ENCODE data around the gene ACSL1.
"Not testable (repeated sequence)": the region's sequence is repeated elsewhere in the genome, so short reads cannot be mapped to it uniquely, and the experiment has no call there.

The ACSL1 gene

DNA sequence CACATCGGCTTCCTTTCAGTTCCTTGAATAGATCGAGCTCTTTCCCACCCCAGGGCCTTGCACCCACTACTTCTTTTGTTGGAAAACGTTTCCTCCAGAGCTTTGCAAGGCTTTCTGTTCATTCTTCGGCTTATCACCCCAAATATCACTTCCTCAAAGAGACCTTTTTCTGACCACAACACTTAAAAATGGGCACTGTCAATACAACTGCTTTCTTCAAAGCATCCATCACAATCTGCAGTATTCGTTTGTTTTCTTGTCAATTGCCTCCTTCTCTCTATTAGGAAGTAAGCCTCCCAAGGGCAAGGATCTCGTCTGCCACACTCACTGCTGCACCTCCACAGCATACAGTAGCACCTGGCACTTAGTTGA is 74.2 kb downstream of the ACSL1 start:
- DNase-seq (ENCODE audit: low spot score): no peak

DNA sequence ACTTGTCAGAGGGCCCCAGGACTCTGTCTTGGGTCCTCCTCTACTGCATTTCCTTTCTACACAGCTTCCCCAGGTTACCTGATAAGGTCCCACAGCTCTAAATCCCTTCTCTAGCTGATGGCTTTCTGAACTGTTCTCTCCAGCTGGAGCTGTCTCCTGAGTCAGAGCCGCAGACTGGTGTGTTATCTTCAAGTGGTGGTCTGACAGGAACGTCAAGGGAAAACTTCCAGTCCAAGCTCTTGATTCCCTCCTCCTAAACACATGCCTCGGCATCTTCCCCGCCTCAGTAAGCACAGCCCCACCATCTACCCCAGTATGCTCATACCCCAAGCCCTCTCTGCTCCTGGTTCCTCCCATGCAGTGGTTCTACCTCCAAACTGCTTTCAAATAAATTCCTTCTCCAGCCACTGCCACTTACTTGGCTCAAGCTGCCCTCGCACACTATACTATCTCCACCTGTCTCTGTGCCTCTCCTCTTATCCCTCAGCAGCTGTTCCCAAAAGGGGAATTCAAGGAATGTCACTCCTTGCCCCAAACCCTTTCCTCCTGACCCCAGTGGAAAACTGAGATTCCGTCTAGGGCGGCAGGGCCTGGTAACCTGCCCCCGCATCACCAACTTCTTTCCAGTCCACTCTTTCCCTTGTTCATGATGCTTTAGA is 74.7 kb downstream of the ACSL1 start:
- DNase-seq (ENCODE audit: low spot score): no peak

DNA sequence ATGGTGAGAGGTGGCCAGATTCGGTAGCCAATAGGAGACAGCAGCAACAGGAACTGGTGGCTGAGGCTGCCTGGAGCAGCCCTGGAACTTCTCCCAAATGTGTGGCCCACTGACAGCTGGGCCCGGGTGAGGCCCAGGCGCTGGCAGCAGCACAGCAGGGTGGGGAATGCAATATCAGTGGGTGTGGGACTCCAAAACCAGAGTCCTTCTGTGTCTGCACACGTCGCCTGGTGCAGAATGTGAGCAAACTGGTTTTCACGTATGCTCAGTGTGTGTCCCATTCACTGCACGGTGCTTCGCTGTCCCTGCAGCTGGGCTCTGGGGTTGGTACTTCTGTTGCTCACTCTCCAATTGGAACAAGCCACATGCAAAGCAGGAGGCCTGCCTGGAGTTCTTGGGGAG is 77.5 kb downstream of the ACSL1 start:
- DNase-seq (ENCODE audit: low spot score): no peak

DNA sequence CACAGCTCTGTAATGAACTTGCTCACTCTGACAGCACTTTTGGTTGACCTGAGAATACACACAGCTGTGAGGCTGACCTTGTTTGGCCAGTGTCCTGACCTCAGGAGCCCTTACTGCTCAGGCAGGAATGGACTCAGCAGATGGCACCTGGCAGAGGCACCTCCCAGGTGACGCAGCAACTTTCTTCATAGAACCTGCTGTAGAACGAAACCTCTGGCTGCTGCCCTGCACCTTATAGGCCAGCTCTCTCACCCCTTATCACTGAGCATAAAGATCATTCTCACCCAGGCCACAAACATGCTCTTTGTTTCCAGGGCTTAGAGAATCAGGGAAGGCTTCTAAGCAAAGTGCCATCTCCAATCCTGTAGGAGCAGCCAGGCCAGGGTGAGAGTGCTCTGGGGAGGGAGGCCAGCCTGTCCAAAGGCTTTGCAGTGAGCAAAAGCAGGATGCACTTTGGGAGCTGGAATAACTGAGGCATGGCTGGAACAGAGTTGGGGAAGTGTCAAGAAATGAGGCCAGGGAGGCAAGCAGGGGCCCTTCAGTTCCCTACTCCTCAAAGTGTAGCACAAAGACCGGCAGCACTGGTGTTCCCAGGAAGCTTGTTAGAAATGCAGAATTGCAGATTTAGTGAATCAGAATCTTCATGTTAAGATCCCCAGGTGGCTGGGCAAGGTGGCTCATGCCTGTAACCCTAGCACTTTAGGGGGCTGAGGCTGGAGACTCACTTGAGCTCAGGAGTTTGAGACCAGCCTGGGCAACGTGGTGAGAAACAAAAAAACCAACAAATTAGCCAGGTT is 78.5 kb downstream of the ACSL1 start:
- DNase-seq (ENCODE audit: low spot score): no peak

DNA sequence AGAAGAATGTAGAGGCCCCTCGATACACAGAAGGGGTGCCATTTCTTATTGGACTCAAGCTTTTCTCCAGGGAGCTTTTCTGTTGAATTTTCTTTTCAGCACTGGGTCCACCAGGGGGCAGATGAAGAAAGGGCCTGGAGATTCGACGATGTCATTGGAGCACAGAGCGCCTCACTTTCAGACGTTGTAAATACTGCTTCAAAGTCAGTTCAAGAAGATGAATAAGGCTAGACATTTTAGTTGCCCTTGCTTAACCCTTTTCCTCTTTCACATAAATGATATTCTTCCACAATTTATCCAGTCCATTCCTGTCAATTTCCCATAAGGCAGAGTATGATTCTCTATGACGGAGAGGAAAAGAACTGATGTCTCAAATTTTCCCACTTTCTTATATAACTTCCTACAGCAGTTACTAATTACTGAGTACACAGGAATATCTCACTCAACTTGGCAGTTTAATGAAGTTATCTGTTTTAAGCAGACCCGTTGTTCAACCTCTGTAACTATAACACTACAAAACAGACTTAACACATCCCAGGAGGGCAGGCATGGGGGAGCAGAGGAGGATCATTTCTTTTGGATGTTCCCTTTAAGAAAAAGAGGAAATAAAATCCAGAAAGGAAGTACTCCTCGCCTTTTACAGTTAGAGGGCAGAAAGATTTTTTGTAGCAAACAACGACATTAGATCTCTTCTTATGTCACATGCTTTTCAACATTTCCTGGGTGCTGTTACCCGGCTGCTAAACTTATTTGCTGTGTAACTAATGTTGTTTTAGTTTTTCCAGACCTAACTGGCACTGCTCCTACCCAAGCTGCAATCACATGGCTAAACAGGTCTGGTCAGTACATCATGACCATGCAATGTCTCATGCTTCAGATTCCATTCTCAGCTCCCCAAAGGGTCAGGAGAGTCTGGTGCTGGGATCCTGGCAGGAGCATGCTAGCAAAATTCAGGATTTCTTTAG is 79.7 kb downstream of the ACSL1 start:
- peak; percentile 33 for DNase-seq (ENCODE audit: low spot score)

DNA sequence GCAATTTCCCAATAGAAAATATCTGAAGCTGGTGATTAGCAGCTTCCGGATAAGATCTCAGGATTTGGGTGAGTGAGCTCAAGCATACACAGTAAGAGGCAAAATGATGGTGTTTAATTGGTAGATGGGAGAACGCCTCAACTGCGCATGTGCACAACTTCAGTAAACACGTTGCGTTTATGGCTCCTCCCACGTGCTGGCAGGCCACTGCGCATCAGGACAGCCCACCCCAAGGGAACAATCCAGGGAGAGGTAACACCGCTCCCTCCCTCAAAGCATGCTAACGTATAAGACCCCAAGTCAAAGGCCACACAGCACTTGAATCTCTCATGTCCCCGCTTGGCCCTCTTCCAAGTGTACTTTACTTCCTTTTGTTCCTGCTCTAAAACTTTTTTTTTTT is 81.5 kb downstream of the ACSL1 start:
- no peak for DNase-seq (ENCODE audit: low spot score)

DNA sequence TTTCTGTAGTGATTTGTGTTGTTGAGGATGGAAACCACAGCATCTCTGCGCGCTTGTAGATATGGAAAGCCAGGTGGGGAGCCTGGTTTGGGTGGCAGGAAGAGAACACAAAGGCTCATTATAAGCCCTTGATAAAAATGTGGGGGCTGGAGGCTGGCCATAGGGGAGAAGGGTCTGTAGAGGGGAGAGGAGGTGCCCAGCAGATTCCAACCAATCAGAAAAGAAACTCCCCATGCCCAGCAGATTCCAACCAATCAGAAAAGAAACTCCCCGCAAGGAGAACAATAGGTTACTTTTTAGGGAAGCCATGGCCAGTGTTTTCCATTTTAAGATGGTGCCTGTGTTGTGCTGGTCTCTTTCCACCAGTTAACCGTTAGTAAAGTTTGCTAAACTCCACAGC is 82.1 kb downstream of the ACSL1 start:
- no peak for DNase-seq (ENCODE audit: low spot score)

DNA sequence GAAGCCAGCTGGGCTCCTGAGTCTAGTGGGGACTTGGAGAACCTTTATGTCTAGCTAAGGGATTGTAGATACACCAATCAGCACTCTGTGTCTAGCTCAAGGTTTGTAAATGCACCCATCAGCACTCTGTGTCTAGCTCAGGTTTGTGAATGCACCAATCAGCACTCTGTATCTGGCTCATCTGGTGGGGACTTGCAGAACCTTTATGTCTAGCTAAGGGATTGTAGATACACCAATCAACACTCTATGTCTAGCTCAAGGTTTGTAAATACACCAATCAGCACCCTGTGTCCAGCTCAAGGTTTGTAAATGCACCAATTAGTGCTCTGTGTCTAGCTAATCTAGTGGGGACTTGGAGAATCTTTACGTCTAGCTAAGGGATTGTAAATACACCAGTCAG is 84.1 kb downstream of the ACSL1 start:
- DNase-seq (ENCODE audit: low spot score): not testable (repeated sequence)

DNA sequence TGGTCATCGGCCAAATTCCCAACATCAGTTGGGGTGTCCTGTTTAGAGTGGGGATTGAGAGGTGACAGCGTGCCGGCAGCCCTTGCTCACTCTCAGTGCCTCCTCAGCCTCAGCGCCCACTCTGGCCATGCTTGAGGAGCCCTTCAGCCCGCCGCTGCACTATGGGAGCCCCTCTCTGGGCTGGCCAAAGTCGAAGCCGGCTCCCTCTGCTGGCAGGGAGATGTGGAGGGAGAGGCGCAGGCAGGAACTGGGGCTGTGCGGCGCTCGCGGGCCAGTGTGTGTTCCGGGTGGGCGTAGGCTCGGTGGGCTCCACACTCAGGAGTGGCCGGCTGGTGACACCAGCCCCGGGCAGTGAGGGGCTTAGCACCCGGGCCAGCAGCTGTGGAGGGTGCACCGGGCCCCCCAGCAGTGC is 84.8 kb downstream of the ACSL1 start:
- DNase-seq (ENCODE audit: low spot score): no peak

DNA sequence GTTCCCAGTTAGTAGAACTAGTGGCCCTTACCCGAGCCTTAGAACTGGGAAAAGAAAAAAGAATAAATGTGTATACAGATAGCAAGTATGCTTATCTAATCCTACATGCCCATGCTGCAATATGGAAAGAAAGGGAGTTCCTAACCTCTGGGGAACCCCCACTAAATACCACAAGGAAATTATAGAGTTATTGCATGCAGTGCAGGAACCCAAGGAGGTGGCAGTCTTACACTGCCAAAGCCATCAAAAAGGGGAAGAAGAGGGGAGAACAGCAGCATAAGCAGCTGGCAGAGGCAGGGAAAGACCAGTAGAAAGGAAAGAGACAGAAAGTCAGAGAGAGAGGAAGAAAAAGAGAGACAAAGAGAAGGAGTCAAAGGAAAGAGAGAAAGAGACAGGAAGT is 86.2 kb downstream of the ACSL1 start:
- DNase-seq (ENCODE audit: low spot score): not testable (repeated sequence)

DNA sequence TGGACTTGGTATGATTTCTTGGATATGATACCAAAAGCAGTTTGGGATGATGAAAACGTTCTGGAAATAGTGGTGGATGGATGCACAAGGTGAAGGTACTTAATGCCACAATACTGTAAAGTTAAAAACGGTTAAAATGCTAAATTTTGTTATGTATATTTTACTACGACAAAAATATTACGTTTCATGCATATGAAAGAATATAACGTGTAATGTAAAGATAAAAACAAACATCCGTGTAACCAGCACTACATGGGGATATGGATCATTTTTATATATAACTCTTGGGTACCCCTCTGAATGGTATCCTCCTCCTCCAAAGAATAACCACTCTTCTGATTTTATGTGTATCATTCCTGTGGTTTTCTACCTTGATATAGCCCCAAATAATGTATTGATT is 91.0 kb downstream of the ACSL1 start:
- no peak for DNase-seq (ENCODE audit: low spot score)

DNA sequence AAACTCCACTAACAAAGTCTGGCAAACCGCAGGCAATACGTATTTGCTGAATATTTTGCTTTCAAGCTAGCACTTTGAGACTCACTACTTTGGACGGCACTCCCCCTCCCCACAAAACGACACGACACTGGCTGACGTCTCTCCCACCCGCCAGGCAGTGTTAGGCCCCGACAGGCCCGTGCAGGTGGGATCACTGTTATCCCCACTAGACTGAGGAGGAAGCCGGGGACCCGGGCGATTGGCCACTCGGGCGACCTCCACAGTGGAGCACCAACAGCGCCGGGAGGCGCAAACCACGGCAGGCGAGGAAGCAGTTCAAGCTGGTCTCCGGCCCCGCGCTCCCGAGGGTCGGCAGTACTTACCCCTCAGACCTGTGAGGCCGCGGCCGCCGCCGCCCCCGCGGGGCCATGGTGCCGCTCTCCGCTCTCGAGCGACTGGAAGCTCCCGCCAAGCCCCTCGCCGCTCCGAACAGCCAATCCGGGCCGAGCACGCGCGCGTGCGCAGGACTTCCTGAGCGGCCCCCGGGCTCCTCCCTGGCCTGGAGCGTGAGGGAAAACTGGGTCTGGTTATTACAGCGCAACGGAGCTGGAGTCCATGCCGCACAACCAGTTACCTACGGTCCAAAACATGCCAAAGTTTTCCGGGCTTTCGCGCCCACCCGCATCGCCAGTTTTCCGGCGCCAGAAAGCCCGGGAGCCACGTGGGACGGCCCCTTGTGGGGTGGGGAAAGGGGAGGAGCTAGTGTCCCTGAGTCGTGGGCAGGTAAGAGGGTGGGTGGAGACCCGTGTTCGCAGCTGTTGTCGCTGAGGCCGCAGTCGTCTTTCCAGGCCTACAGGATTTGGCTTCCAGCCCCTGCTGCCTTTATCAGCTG is 91.9 kb downstream of the ACSL1 start, which contains the start of gene CENPU:
Gene CENPU (minus strand): TSS at position 443 of the 871 bp plus-strand sequence. CDS start 34 bp downstream, at position 409.
- DNase-seq (ENCODE audit: low spot score): peak; percentile 73

DNA sequence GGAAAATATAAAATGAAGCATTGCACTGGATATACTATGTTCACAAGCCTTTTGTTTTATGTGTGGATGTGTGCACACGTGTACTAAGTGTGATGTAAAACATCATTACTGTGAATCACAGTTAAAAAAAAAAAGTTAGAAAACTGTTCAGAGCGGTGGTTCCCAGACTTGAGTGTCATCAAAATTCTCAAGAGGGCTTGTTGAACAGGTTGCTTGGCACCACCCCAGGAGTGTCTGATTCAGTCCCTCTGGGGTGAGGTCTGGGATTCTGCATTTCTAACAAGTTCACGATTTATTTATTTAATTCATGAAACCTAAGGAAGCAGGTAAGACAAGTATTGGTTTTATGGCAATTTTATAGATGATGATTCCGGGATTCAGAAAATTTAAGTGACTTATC is 93.6 kb downstream of the ACSL1 start:
- no peak for DNase-seq (ENCODE audit: low spot score)

DNA sequence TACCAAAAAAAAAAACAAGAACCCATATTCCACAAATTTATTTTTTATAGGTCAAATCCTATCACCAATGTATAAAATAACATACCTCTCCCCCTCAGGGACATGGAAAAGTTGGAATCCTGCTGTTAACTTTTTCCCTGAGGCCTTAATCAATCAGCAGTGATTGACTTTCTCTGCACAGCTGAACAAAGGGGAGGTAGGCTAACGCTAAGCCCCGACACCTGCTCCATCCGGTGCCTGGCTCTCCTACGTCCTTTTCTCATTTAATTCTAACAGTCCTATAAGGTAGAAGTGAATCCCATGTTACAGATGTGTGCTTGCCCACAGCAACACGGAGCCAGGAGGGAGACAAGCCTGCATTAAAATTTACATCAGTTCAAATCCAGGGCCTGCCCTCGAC is 94.7 kb downstream of the ACSL1 start:
- DNase-seq (ENCODE audit: low spot score): no peak

DNA sequence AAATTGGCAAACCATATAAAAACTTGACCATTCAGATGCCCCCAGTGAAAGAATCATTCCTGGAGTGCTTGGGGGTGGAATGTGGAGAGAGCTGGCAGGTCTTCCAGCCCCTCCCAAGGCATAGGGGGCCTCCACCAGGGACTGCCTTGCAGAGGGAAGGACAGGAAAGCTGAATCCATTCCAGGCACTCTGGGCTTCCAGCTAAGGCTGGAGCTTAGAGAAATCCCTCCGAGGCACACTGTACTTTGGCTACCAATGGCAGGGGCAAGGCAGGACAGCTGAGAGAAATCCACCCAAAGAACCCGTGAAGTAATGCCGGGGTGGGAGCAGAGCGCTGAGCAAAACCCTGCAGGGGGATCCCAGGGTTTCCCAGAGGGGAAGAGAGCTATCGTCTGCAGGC is 95.8 kb downstream of the ACSL1 start:
- no peak for DNase-seq (ENCODE audit: low spot score)

DNA sequence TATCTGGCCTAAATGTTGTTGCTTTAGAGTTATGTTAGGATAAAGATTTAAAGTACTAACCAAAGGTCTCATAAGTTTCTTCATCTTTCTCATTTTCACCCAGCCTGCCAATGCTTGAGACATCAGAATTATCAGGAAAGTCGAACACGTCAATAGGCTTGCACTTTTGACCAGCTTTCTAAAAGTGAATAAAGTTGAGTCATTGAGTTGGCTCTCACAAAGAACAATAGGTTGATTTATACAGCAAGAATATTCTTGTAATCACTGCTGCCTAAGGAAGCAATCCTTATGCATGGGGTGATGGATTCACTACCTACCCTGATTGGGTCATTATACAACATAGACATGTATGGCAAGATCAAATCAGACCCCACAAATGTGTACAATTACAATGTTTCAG is 96.9 kb downstream of the ACSL1 start:
- no peak for DNase-seq (ENCODE audit: low spot score)

DNA sequence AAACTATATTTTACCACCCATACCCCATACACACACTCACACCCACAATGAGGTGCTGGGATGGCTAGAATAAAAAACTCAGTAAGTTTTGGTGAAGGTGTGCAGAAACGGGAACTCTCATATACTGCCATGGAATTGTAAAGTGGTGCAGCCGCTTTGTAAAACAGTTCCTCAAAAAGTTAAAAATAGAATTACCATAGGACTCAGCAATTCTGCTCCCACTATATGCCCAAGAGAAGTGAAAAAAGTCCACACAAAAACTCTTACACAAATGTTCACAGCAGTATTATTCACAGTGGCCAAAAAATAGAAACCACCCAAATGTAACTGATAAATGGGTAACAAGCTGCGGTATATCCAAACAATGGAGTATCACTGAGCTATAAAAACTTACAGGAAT is 98.3 kb downstream of the ACSL1 start:
- DNase-seq (ENCODE audit: low spot score): no peak

DNA sequence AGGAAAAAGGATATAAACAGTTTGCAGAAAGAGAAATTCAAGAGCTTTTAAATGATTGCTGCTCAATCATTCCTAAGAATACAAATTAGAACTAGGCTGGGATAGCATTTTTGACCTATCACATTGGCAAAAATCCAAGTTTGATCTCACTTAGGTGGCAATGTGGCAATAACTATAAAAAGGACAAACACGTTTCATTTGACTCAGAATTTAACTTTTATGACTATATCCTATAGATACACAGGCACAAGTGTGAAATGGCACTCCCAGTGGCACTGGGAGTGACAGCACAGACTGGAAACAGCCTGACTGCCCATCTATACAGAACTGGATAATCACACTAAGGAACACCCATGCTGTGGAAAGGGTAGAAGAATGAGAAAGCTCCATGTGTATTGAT is 103.0 kb downstream of the ACSL1 start:
- no peak for DNase-seq (ENCODE audit: low spot score)

DNA sequence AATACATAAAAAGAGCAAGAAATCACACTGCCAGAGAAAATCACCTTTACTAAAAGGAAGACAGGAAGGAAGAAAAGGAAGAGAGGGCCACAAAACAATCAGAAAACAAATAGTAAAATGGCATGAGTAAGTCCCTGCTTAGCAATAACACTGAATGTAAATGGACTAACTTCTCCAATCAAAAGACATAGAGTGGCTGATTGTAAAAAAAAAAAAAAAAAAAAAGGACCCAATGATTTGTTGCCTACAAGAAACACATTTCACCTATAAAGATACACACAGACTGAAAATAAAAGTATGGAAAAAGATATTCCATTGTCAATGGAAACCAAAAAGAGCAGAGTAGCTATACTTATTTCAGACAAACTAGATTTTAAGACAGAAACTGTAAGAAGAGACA is 104.5 kb downstream of the ACSL1 start:
- no peak for DNase-seq (ENCODE audit: low spot score)

DNA sequence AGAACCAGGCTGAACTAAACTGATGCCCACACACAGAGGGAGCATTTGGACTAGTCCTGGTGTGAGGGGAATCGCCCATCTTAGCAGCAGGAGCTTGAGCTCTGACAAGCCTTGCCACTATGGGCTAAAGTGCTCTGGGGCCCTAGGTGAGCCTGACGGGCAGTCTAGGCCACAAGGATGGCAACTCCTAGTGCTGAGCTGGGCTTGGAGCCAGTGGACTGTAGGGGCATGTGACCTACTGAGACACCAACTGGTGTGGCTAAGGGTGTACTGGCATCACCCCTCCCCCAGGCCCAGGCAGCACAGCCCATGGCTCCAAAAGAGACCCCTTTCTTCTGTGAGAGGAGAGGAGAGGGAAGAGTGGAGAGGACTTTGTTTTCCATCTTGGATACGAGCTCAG is 106.4 kb downstream of the ACSL1 start:
- no peak for DNase-seq (ENCODE audit: low spot score)

DNA sequence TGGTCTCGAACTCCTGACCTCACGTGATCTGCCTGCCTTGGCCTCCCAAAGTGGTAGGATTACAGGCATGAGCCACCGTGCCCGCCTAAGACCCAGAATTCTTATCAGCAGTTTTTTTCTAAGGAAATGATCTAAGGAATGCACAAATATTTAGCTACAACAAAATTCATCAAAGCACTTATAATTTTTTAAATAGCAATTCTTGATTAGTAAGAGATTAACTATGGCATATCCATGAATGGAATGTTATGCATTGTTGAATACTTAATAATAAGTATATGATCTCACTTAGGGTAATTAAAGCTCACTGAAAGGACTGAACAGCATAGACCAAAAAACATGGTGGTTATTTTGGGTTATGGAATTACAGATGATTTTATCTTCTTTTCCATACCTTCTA is 110.2 kb downstream of the ACSL1 start:
- no peak for DNase-seq (ENCODE audit: low spot score)

DNA sequence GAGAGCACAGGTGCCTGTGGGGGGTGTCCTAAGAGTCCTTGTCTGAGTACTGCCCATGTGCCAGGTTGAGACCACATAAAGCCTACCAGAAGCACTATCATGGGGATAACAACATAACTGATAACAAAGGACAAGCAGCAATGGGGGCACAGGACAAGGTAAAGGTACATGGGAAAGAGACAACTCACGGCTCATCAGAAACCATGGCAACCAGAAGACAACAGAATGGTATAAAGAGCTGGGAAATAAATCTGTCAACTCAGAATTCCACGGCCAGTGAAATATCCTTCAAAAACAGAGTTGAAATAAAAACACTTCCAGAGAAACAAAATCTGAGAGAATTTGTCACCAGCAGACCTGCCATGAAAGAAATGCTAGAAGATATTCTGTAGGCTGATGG is 111.9 kb downstream of the ACSL1 start:
- no peak for DNase-seq (ENCODE audit: low spot score)
